T-helper 1 cell treated with Interleukin-12 subunit alpha and Interleukin-12 subunit beta and Interleukin-4 antibody, amounts not matched to agents 30 μg/mL and 1 μg/mL, for 36 hours (primary cell): ENCODE data around the gene PIGS.

Experiments used
- H3K27ac Mint-ChIP-seq: one replicate; pipeline ENCODE4 v1.8.0; 2021; ENCODE audit warnings: mild to moderate bottlenecking, mixed read lengths
- H3K27me3 Mint-ChIP-seq: one replicate; pipeline ENCODE4 v1.8.0; 2021; ENCODE audit warnings: low read depth, mixed read lengths
- H3K36me3 Mint-ChIP-seq: one replicate; pipeline ENCODE4 v1.8.0; 2021; ENCODE audit warnings: low read depth, mixed read lengths
- H3K4me1 Mint-ChIP-seq: one replicate; pipeline ENCODE4 v1.8.0; 2021; ENCODE audit warnings: low read depth, mixed read lengths
- H3K4me3 Mint-ChIP-seq: one replicate; pipeline ENCODE4 v1.8.0; 2021; ENCODE audit warnings: mild to moderate bottlenecking, moderate library complexity, mixed read lengths
- H3K9me3 Mint-ChIP-seq: one replicate; pipeline ENCODE4 v1.8.0; 2021; ENCODE audit warnings: mixed read lengths

The PIGS gene

DNA sequence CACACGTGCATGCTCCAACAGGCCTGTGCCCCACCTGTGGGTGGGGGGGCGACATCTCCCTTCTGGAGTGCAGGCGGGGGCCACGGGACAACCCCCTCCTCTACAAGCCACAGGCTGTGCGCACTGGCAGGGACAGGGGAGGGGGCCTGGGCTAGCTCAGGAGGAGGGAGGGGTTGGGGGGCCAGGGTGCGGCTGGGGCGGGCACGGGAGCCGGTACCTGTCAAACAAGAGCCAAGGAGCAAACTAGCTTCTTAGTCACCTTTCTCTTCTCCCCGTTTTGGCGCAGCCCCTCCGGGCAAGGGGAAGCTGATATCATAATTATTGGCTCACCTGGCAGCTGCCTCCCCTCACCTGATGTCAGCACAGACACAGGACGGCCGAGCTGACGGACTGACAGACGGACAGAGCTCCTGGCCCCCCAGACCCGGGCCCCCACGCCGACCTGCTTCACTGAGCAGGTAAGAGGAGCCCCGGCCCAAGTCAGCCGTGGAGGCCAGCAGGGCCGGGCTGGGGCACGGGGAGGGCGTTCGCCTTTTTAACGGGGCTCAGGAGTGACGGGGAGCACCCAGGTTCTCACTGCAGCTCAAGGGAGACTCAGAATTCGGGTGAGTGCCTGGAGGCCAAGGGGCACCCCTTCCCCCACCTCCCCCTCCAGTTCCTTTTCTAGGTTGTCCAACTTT, 65.2 kb downstream of the PIGS start, which contains the start of gene FOXN1:
FOXN1 (plus strand) TSS at position 363 of the 680 bp plus-strand sequence. CDS start 17,622 bp downstream, outside the sequence.
- Mint-ChIP-seq H3K4me3 (no peak within 1 kb of the TSS), H3K9me3 (no peaks in the 10 kb centered on the region), H3K36me3 (no peaks in the 10 kb centered on the region), H3K27ac (no peak within 1 kb of the TSS), H3K4me1 (no peaks in the 10 kb centered on the region), H3K27me3 (peaks cover 13% of the 10 kb centered on the region)

DNA sequence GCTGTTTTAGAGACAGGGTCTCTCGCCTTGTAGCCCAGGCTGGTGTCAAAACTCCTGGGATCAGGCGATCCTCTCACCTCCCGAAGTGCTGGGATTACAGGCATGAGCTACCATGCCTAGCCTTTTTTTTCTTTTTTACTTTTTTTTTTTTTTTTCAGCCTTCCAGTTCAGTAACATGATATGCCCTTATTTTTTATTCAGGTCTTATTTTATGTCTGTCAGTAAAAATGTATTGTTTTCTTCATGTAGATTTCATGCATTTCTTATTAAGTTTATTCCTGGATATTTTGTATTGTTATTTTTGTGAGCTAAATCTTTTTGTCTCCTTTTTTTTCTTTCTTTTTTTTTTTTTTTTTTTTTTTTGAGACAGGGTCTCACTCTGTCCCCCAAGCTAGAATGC, 67.9 kb downstream of the PIGS start:
- Mint-ChIP-seq H3K36me3 (no peaks in the 10 kb centered on the region), H3K4me3 (no peak overlapping the region), H3K4me1 (no peaks in the 10 kb centered on the region), H3K9me3 (no peaks in the 10 kb centered on the region), H3K27me3 (peaks cover 5% of the 10 kb centered on the region), H3K27ac (no peak overlapping the region)
